Muscle of leg (tissue), 11 donors: ENCODE results near the gene CACNA1D. TPM values are rescaled to one million over a fixed set of nuclear protein-coding genes. Genes with fewer than 3 reads are reported as not detected.

Experiments
- DNase-seq: peaks from one replicate; pipeline ENCODE4 v3.0.0; 2013
- H3K27ac ChIP-seq: one replicate; pipeline ENCODE4 v1.5.1; 2013; ENCODE audit warnings: mild to moderate bottlenecking, low read length, control low read depth
- H3K27me3 ChIP-seq: one replicate; pipeline ENCODE4 v1.6.1; 2013; ENCODE audit warnings: low read length; ENCODE audit not compliant: control insufficient read depth, insufficient read depth
- H3K36me3 ChIP-seq: one replicate; pipeline ENCODE4 v1.6.1; 2013; ENCODE audit warnings: low read length; ENCODE audit not compliant: control insufficient read depth, insufficient read depth
- H3K4me1 ChIP-seq: one replicate; pipeline ENCODE4 v1.6.1; 2013; ENCODE audit warnings: low read length; ENCODE audit not compliant: control insufficient read depth, insufficient read depth
- H3K4me3 ChIP-seq: one replicate; pipeline ENCODE4 v1.5.1; 2013; ENCODE audit warnings: low read length, control low read depth
- H3K9me3 ChIP-seq: replicated peaks from 2 replicates; pipeline ENCODE4 v1.6.1; 2013; ENCODE audit warnings: low read depth, low read length; ENCODE audit not compliant: control insufficient read depth
- WGBS: methylation state at CpG from one replicate; pipeline ENCODE4 v1.1.5; 2013; ENCODE audit warnings: missing lambda C conversion rate; ENCODE audit not compliant: insufficient coverage; 5-methylcytosine and 5-hydroxymethylcytosine counted together
- polyA plus RNA-seq, 8 donors: library from polyadenylated mRNA; unstranded; fragments of 120-200 nt; gene quantifications; one replicate each; pipeline versions ENCODE4 v1.2.1 to v1.2.3, GENCODE V29; 2013; ENCODE audit warnings: inconsistent platforms in 1 of 8, low replicate concordance in 1 of 8; ENCODE audit not compliant: insufficient read length in 8 of 8, insufficient read depth in 1 of 8
- total RNA-seq: library from RNA; stranded (reverse); fragments of 120-200 nt; gene quantifications from one replicate; pipeline ENCODE4 v1.2.4, GENCODE V29; 2013

CACNA1D gene
- total and polyA plus RNA-seq, 9 donors = 0.86 to 6.3 (median 2.1) TPM

- peaks cover 28% of the 10 kb centered on the region for H3K4me1 ChIP-seq
- no peak overlapping the region for H3K4me3 ChIP-seq
- no peaks in the 10 kb centered on the region for H3K36me3 ChIP-seq
- no peaks in the 10 kb centered on the region for H3K27me3 ChIP-seq
- 80% methylated on average over 18 of the region's 21 CpGs for WGBS
- H3K27ac ChIP-seq = peak overlapping the region; percentile 20
- H3K9me3 ChIP-seq = no peaks in the 10 kb centered on the region
- DNase-seq = peak; percentile 79
Observed at GRCh38 chr3:53820756-53821580, 326.6 kb downstream of the CACNA1D start.

GRCh38 chr3:53821631-53822121 is 327.3 kb downstream of the CACNA1D start:
- Histone ChIP-seq H3K4me1 (peaks cover 28% of the 10 kb centered on the region), H3K4me3 (no peak overlapping the region), H3K27me3 (no peaks in the 10 kb centered on the region), H3K9me3 (no peaks in the 10 kb centered on the region), H3K36me3 (no peaks in the 10 kb centered on the region), H3K27ac (peak overlapping the region; percentile 20)
- 56% methylated on average over 1 of the region's 5 CpGs for WGBS
- DNase-seq = peak; percentile 33

DNA sequence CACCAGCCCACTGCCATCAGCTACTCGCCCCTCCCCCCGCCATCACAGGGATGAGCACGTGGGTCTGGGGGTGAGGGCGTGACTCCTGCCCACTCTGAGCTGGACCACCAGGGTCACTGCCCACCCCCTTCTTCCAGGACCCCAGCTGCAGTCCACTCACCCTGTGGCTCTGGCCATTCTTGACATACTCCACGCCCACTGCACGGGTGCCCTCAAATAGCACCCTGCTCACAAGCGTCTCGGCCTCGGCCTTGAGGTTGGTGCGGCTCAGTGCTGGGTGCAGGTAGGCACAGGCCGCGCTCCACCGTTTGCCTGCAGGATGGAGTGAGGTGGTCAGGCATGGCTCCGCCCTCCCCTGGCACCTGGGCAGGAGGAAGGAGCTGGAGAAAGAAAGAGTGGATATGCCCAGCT is 327.9 kb downstream of the CACNA1D start:
- no peak overlapping the region for H3K4me3 ChIP-seq
- no peak for DNase-seq
- H3K27me3 ChIP-seq = no peaks in the 10 kb centered on the region
- no peak overlapping the region for H3K27ac ChIP-seq
- H3K9me3 ChIP-seq = no peaks in the 10 kb centered on the region
- H3K36me3 ChIP-seq = no peaks in the 10 kb centered on the region
- peaks cover 28% of the 10 kb centered on the region for H3K4me1 ChIP-seq
- WGBS = 93% methylated on average over 12 of the region's 14 CpGs

GRCh38 chr3:53823026-53823955 is 328.9 kb downstream of the CACNA1D start:
- Histone ChIP-seq H3K27me3 (no peaks in the 10 kb centered on the region), H3K27ac (no peak overlapping the region), H3K9me3 (no peaks in the 10 kb centered on the region), H3K4me1 (peaks cover 28% of the 10 kb centered on the region), H3K36me3 (no peaks in the 10 kb centered on the region), H3K4me3 (no peak overlapping the region)
- no peak for DNase-seq
- 96% methylated on average over 66 of the region's 67 CpGs for WGBS

DNA sequence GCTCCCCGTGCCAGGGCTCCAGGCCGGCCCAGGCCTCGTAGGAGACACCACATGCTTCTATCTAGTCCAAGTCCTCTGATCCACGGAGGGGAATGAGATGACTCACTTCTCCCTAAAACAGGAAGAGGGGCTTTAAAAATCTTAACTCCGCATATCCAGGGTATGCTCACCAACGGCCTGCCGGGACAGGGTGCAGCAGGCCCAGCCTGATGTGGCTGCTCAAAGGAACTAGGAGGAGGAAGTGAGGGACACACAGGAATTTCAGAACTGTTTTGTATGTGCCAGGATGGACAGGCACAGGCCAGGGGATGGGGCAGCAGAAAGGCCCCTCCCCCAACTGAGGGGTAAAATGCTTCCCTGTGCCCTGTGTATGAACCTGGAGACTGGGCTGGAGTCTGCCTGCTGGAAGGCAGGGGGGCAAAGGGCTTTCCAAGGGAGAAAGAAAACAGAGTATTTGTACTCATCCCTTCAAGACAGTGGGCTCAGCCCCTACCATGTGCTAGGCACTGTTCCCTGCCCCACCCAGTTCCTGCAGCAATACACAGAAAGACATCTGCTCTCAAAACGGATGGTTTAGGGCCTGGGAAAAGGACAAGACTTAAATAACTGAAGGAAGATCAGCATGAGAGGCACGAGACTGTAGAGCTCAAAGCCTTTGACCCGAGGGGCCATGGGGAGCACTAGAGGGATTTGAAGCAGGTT is 329.7 kb downstream of the CACNA1D start:
- peaks cover 28% of the 10 kb centered on the region for H3K4me1 ChIP-seq
- no peak for DNase-seq
- no peaks in the 10 kb centered on the region for H3K9me3 ChIP-seq
- H3K27ac ChIP-seq = no peak overlapping the region
- H3K4me3 ChIP-seq = no peak overlapping the region
- WGBS = 35% methylated on average over 5 of the region's 10 CpGs
- no peaks in the 10 kb centered on the region for H3K27me3 ChIP-seq
- H3K36me3 ChIP-seq = no peaks in the 10 kb centered on the region

- H3K4me3 ChIP-seq = no peak overlapping the region
- no peak for DNase-seq
- H3K9me3 ChIP-seq = no peaks in the 10 kb centered on the region
- no peaks in the 10 kb centered on the region for H3K27me3 ChIP-seq
- H3K4me1 ChIP-seq = peaks cover 25% of the 10 kb centered on the region
- H3K36me3 ChIP-seq = no peaks in the 10 kb centered on the region
- 78% methylated on average over 1 of the region's 4 CpGs for whole genome bisulfite sequencing
- no peak overlapping the region for H3K27ac ChIP-seq
Observed at GRCh38 chr3:53824795-53825194, 330.4 kb downstream of the CACNA1D start.

- WGBS = no CpG with 5 or more reads among the region's 1 CpG
- H3K27ac ChIP-seq = no peak overlapping the region
- H3K36me3 ChIP-seq = no peaks in the 10 kb centered on the region
- H3K27me3 ChIP-seq = no peaks in the 10 kb centered on the region
- H3K4me3 ChIP-seq = no peak overlapping the region
- H3K4me1 ChIP-seq = peaks cover 14% of the 10 kb centered on the region
- no peak for DNase-seq
- H3K9me3 ChIP-seq = no peaks in the 10 kb centered on the region
Observed at GRCh38 chr3:53826048-53826447, 331.6 kb downstream of the CACNA1D start.

DNA sequence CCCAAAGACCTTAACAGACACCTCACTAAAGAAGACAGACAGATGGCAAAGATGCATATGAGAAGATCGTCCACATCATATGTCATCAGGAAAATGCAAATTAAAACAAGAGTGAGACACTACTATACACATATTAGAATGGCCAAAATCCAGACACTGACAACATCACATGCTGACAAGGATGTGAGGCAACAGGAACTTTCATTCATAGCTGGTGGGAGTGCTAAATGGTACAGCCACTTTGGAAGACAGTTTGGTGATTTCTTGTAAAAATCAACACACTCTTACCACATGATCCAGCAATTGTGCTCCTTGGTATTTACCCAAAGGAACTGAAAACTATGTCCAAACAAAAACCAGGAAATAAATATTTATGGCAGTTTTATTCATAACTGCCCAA is 334.2 kb downstream of the CACNA1D start:
- no peak overlapping the region for H3K4me3 ChIP-seq
- no CpG with 5 or more reads among the region's 1 CpG for WGBS
- no peaks in the 10 kb centered on the region for H3K27me3 ChIP-seq
- H3K27ac ChIP-seq = no peak overlapping the region
- no peak for DNase-seq
- H3K36me3 ChIP-seq = no peaks in the 10 kb centered on the region
- no peaks in the 10 kb centered on the region for H3K9me3 ChIP-seq
- no peaks in the 10 kb centered on the region for H3K4me1 ChIP-seq

DNA sequence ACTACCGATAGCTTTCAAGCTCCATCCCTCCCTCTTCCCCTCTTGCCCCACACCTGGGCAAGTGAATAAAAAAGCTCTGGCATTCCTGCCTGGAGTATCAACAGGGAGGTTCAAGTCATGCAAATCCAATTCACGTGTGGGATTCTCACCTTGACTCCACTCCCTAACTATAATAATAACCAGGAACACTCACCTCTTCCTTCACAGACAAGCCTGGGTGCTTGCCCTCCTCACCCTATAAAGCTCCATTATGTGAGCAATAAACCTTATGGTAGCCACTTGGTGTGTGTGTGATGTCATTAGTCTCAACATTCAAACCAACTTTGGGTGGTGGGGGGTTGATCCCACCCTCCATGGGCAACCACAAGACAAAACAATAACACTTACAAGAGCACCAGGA is 335.2 kb downstream of the CACNA1D start:
- H3K9me3 ChIP-seq = no peaks in the 10 kb centered on the region

More for the DNA sequence above, 335.2 kb downstream of the CACNA1D start:
- Histone ChIP-seq H3K4me3 (no peak overlapping the region), H3K36me3 (no peaks in the 10 kb centered on the region), H3K4me1 (no peaks in the 10 kb centered on the region), H3K27me3 (no peaks in the 10 kb centered on the region), H3K27ac (no peak overlapping the region)
- 92% methylated on average over 1 of the region's 2 CpGs for WGBS
- DNase-seq = no peak
